ENCODE data around the gene LONRF3.

Gene LONRF3

DNA sequence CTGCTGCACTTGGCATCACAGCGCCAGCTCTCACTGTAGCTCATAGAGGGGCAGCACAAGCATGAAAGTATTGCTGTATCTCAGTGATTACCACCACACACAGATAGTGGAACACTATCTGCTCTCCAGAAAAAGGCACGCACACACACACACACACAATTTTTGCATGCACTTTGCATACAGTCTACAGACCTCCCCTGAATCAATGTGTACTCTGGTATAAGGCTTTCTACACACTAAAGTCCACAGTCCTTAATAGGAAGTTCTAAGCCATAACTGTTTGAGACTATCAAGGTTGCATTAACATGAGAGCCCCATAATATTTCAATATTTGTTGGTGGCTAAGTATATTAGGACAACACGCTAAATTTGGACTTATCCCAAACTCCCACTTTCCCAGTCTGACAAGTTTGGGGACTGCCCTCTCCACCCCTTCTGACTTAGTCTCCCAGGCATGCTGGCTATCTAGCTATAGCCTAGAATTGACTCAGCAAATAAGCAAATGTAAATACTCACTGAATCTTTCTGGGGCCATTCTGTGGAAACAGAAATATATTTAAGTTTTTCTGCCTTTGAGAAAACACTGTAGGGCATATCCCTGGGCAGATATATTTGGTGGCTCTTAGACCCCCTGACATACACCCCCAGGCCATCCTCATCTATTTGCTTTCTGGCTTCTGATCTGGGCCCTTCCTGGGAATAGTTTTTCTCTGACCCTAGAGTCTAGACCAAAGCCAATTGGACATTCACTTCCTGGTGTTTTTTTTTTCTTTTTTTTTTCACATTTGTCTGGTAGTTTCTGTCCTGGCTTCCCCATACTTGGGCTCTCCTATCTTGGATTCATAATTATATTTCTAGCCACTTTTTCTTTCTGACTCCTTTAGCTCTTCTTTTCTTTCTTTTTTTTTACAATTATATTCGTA, 62.0 kb downstream of the LONRF3 start:
- no peak for DNase-seq (ENCODE audit: low read depth)

DNA sequence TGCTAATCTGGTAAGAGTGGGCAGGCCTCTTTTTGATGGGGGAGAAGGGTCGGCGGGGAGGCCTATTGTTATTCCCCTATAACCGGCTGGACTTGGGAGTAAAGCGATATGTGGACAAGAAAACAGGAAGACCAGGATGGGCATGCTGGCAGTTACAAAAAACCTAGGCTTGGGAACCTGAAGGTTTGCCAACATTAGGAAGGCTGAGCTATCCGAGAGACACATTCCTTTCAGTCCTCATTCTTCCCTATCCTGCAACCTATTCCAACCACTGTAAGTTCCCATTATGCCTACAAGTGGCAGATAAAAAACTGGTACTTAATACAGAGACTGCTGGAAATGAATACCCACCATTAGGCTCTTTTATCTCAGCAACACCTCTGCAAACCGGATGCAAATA, 66.0 kb downstream of the LONRF3 start:
- no peak for DNase-seq (ENCODE audit: low read depth)

DNA sequence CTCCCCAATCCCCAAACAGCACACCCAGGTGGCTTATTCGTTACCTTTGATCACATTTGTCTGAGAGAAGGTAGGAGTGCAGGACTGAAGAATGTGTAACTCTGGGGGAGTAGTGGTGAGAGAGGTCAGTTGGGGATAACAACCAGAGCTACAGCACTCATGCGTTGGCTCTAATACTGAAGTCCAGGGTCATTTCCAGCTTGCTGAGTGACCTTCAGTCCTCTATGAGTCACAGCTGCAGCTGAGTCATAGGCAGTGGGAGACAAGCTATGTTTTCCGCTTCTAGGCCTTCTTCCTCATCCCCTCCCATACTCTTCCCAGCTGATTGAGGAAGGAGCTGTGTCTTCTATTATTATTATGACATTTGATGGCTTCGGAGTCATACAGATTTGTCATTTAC, 66.8 kb downstream of the LONRF3 start:
- peak; percentile 70 for DNase-seq (ENCODE audit: low read depth)

DNA sequence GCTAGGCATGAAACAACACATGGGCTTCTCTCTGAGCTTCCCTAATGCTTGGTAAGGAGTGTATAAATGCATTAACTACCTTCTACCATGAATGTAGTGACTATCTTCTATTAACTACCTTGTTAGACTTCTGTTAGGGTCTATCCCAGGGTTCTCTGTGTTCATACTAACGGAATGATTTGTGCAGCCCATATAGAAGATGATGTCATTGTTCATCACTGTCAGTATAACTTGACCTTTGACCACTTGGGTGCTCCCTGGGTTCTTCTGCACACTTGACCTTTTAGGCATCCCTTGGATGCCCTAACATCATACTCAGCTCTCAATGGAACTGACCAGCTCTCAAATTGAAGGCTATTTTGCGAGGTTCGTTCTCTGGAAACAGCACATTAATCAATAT, 67.6 kb downstream of the LONRF3 start:
- no peak for DNase-seq (ENCODE audit: low read depth)

DNA sequence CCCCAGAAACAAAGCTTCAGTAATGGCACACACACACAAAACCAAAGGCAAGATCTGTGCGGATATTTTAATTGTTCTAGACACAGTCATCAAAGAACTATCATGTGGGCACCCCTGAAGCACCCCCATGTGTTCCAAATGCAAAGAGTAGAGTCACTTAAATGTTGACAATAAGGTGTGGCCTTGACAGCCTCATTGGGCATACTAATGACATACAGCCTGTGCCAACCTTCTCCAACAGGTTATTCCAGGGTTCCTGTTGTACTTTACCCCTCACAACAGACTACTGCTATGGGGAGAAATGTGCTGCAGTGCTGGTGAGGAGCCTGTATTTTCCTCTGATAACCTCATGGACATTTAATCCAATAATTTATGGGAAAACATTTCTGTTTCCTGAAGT, 68.6 kb downstream of the LONRF3 start:
- DNase-seq (ENCODE audit: low read depth) = no peak

DNA sequence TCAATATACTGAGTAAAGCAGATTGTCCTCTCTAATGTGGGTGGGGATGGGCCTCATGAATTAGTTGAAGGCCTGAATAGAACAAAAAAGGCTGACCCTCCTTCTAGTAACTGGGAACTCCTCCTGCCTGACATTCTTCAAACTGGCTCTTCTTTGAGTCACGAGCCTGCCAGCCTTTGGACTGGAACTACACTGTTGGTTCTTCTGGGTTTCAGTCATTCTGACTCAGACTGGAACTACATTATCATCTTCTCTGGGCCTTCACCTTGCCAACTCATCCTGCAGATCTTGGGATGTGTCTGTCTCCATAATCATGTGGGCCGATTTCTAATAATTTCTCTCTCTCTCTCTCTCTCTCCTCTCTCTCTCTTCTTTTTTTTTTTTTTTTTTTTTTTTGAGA, 71.5 kb downstream of the LONRF3 start:
- no peak for DNase-seq (ENCODE audit: low read depth)

DNA sequence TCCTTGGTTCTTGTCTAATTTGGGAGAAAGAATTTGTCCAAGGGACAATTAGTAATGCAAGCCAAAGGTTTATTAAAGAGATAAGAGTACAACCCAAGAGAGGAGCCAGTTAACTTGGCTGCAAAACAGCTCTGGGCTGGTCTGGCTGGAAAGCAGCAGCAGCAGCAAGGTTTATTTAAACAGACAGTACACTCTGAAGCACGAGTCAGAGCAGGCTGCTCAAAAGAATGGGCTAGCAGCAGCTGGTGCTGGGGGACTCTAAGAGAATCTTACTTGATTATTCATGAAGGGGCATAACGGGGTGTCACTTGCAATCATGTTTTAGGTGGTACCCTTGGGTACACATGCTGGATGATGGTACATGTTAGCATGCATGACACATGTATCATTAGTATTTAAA, 81.3 kb downstream of the LONRF3 start:
- no peak for DNase-seq (ENCODE audit: low read depth)

DNA sequence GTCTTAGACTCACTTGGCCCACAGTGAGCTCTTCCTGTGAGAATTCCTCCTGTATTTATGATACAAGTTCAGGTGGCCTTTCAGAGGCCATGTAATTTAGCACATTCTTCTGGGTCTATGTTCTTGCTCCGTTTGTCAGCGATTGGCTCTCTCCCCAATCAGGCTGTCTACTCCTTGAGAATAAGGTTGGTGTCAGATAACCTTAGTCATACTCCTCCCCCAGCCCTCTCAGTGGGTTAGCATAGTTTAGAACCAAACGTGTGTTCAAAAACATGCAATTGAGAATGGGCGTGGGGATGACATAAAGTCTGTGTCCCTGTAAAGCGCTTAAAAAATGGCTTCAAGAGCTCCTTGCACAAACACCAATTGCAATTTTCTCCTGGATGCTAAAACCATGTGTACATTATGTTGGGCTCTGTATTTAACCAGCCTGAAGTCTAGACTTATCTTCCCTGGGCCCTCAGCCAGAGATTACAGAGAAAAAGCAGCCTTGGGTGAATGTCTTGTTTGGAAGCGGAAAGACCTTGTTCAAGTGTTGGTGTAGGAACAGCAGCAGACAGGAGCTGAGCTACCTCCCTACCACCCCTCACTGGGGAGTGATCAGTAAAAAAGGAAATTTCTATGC, 88.4 kb downstream of the LONRF3 start:
- DNase-seq (ENCODE audit: low read depth) = no peak

DNA sequence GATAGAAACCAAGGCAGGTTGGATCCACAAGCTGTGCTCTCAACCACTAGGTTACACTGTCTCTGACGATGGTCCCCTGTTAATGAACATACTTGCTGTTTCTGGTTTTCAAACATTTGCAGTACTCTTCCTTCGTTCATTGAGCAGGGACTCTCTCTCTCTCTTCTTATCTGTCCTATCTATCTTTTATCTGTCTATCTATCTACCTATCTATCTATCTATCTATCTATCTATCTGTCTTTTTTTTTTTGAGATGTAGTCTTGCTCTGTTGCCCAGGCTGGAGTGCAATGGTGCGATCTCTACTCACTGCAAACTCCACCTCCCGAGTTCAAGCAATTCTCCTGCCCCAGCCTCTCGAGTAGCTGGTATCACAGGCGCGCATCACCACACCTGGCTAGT, 89.0 kb downstream of the LONRF3 start:
- DNase-seq (ENCODE audit: low read depth) = no peak

DNA sequence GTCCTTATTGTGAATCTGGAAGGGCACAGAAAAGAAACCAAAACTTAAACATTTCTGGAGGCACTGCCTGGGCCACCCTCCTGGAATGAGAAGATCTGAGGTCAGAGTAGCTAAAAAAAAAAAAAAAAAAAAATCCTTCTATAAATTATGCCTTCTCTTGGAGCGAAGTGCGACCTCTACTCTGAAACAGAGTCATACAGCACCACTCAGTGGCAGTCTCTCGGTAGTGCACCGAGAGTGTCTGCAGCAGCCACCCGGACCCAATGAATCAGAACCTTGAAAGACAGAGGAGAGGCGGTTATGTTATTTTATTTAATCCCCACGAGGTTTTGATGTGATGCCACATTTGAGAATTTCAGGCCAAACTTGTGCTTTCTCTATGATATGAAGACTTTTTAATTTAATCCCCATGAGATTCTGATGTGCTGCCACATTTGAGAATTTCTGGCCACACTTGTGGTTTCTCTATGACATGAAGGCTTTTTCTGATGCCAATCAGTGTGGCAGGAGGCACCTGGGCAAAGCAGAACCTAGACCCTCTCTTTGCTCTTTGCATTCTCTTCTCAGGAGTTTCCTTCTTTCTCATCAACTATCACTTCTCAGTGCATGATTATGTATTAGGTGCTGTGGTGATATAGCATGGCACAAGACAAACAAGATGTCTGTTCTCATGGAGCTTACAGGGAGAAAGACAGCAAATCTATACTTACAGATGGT, 92.8 kb downstream of the LONRF3 start:
- peak; percentile 43 for DNase-seq (ENCODE audit: low read depth)
